Activated CD8-positive, alpha-beta memory T cell treated with anti-CD3 and anti-CD28 coated beads for 48 hours (primary cell): ENCODE results near the gene RGS6.

Experiments
- DNase-seq, 3 experiments: peaks; one replicate each; pipeline ENCODE4 v3.0.0-alpha.2; 2020; ENCODE audit warnings: low read depth in 2 of 3, low spot score in 2 of 3

Gene RGS6

DNA sequence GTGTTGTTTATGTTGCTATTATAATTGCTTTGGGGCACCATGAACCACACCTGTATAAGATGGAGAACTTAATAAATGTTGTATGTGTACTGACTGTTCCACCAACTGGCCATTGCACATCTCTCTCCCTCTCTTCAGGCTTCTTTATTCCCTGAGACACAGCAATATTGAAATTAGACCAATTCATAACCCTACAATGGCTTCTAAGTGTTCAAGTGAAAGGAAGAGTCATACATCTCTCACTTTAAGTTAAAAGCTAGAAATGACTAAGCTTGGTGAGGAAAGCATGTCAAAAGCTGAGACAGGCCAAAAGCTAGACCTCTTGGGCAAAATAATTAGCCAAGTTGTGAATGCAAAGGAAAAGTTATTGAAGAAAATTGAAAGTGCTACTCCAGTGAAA lies 373.3 kb downstream of the RGS6 start:
- DNase-seq, result no peak

DNA sequence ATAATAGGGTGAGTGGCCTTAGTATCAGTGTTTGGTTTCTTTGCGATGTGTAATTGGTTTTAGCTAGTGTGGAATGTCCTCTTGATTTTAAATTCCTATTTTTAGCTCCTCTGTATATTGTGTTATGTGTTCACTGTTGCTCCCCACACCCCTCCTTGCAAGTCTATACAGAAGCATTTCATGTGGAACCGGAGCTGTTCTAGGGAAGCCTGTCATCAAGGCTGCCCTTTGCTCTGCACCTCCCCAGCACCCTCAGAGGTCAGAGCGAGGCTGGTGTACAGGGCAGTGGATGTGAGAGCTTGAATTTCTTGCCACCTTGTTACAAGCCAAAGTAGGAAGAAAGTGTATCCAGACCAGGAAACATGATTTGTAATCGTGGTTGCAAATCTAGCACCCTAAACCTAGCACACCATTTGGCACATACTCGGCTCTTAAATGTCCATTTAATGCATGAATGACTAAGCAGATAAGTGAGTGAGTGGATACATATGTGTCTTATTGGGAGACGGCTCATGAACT lies 376.8 kb downstream of the RGS6 start:
- no peak for DNase-seq

DNA sequence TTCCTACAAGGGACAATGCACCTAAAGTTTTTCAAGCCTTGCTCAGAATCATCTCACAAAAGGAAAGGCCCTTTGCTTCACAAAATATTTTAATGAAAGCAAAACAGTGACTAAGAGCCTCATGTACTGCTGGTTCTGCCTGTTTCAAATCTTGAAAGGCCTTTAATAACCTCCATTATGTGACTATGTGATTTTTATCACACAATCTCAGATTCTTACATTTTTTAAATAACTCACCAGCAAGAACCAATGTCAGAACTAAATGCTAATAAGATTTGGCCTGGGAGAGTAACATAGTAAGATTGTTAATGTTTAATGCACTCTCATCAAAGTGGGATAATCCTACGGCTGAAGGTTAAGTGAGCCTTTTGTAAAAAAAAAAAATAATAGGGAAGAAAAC lies 378.9 kb downstream of the RGS6 start:
- DNase-seq, result no peak

DNA sequence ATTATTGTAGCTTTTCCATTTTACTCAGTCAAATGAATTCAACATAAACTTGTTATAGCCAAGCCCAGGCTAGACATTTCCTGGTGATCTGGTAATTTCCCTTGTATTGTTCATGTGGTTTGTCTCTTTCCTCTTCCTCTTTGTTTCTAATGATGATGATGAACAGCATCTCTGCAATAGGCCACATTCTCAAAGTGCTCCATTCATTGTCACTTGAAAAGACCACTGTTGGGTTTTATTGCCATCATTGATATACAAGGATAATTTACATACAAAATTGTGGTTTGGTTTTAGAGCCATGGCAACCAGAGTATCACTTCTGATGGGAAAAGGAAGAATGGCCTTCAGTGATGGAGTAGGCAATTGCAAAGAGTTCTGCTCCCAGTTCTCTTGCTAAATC lies 379.3 kb downstream of the RGS6 start:
- no peak for DNase-seq

DNA sequence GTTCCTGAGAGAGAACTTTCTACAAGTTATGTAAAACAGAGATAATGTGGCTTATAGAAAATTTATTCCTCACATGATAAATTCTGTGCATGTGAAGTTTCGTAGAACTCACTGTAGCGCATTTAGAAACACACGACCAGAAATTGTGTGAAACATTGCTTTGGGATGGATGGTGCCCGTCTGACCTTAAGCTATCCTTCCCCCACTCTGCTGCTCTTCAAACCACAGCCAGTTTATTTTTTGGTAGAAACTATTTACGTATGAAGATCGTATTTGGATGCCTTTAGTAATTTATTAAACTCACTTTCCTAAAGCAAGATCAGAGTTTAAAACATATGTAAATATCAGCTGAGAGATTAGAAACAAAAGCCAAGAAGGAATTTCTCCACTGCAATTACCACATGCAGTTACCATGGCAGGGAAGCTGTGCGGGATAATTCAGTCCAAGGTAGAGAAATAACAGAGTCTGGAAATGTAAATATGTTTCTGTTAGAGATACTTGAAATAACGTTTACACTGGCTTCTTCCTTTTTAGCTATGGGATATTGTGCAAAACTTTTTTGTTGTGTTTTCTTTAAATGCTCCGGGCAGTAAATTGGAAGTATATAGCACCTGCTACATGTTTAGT lies 382.7 kb downstream of the RGS6 start:
- no peak for DNase-seq

DNA sequence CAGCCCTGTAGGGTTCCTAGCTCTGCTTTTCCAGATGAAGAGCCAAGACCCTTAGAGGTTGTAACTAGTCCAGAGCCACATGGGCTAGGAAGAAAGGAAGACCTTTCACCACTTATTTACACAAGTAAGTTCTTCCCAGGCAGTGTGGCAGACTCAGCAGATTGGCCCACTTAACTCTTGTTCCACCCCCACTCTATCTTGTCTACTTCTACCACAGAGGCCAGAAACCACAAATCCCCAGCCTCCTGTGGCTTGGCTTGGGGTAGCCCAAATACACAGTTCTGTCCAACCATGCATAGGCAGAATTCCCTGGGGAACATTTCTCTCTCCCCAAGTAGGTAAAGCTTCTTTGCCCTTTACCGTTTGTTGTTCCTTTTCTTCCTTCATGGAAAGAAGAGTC lies 383.5 kb downstream of the RGS6 start:
- DNase-seq, result no peak

DNA sequence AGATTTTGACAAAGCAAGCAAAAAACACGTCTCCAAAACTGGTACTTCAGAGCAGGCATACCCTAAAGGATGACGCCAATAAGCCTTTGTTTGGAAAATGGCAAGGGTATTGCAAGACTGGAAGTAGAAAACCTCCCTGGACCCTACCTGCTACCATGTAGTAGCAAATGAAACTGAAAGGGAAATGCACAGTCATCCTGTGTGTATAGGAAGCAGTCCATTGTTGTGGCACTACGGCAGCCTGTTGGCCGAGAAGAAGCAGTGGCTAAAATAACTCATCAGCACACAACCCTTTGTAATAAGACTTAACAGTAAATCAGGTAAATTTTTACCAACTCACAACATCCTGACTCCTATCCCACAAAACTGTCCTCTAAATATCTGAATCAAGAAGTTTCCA lies 386.4 kb downstream of the RGS6 start:
- DNase-seq, result no peak

DNA sequence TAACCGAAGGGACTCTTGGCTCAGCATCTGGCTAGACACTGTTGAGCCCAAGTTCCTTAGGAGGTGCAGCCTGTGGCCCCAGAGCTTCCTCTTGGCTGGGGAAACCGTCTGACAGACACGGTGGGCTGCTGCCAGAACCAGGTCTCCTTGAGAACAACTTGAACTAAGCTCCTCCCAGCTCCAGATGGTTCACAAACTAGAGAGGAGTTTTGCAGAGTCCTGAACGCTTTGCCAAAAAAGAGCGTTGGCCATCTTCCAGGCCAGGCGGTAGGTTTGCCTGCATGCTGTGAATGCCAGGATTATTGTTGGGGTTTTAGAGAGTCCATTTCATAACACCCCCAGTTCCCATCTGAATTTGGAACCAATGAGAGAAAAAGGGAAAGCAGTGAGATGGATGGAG lies 399.8 kb downstream of the RGS6 start:
- DNase-seq, result no peak

DNA sequence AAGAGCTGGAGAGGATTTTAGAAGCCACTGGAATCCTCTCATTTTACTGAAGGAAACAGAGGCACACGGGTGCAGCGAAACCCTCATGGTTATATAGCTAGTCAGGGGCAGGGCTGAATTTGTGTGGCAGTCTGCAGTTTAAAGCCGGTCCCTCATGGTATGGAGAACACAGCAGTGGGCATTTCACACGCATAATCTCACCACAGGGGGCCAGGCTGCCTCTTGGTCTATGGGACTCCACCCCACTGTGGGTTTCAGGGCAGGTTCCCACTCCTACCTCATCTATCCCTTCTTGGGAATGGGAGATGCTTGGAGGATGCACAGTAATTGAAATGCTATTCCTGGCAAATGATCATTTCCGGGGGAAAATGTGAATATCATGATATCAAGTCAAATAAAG lies 400.6 kb downstream of the RGS6 start:
- no peak for DNase-seq

DNA sequence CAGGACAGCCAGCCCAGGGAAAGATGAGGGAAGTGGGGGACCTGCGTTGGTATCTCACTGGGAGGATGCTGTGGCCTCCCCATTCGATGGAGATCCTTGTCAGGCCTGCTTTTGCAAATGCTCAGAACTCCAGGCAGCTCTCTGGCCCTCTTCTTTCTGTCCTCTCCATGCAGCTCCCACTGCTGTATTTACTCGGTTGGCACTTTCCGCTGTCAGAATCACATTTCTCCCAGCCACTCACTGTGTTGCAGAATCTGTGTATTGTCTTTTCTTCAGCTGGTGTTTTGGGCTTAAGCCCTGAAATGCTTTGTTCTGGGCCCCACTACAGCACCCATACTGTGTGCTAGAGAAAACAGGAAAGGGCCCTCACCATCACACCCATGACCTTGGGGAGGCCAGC lies 401.1 kb downstream of the RGS6 start:
- no peak for DNase-seq

DNA sequence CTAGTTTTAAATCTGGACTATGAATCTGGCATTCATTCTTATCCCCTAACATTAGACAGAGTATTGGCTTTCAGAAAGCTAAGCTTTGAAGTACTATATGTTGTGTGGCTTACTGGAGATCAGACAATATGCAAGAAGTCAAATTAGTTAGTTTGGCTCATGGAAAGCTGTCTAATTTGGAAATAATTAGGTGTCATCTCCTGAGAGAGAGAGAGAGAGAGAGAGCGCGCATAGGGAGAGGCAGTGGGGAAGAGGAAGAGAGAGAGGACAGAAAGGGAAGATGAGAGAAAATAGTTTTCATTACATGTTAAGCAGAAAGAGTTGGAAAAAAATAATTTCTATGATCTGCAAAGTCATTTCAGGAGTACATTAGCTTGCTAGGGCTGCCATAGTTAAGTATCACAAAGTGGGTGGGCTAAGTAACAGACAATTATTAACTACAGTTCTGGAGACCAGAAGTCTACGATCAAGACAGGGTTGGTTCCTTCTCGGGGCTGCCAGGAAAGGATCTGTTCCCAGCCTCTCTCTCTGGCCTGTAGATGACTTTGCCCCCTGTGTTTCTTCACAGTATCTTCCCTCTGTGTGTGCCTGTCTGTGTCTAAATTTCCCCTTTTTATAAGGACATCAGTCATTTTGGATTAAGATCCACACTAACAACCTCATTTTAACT lies 404.2 kb downstream of the RGS6 start:
- DNase-seq, result no peak

DNA sequence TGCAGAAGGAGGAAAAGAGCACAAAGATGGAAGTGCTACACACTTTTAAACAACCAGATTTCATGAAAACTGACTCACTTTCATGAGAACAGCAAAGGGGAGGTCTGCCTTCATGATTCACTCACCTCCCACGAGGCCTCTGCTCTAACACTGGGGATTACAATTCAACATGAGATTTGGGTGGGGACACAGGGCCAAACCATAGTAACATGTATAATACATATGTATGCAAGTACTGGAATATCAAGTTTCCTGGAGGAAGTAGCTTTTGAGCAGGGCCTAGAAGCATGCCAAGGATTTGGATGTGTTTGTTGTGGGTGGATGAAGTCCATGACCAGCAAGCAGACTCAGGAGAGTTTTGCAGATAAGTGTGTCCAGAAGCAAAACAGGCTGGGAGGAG lies 409.0 kb downstream of the RGS6 start:
- no peak for DNase-seq

DNA sequence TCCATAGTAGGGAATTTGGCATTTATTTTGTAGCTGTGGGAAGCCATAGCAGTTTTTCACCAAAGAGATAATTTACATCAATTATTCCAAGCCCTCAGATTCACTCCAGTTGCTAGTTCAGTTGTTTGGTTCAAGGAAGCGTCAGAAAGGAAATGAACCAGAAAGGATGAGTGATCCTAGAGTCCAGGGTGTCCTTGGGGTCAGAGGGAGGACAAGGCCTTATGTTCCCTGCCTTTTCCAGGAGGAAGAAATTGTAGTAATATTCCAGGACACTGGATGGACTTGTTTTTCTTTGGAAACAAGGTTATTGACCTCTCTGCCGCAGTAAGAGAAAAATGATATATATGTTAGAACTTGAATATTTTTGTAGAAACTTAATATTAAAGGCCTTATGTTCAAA lies 409.5 kb downstream of the RGS6 start:
- DNase-seq, result no peak

DNA sequence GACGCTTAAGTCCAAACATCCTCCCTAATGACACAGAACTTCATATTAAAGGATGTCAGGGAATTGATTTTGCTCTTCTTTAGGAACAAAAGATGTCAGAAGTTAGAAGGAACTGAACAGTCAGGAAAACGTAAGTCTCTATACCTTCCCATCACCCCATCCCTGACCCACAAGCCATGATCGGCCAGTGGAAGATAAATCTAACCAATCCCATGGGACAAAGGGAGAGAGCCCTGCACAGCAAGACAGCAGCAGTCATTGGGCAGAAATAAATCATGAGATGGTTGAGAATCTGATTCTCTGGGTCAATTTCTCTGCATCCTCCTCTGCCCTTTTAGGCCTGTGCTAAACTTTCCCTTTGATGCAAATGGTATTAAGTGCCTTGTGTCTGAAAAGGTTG lies 414.9 kb downstream of the RGS6 start:
- DNase-seq, result no peak

DNA sequence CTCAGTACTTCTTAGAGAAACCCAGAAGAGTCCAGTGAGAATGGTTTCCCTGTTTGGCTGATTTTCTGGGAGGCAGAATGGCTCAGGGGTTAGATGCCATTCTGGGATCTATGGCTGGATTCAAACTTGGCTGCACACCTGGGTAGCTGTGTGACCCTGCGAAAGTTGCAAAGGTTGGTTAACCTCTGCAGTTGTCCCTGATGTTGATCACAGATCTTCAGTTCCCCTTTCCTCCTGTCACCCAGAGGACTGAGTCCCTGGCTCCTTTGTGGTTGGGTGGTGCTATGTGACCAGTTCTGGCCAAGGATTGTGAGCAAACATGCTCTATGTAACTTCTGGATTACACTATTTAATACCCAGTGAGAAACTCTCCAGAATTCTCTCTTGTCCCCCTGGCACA lies 418.0 kb downstream of the RGS6 start:
- DNase-seq, result no peak

DNA sequence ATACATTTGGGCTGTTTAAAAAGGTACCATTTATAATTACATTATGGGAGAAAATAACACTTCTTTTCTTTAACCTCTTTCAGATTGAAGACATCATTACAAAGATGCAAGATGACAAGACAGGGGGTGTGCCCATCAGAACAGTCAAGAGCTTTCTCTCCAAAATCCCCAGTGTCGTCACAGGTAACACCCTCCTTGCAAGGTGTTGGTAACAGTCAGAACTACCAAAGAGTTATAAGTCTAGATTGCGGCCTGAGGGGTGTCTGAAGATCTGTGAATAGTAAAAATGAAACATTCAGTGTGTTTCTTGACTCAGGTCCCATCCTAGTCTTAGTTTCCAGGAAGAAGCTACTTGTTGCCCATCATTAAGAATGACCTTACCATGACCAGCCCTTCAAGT lies 419.8 kb downstream of the RGS6 start:
- DNase-seq, result no peak

DNA sequence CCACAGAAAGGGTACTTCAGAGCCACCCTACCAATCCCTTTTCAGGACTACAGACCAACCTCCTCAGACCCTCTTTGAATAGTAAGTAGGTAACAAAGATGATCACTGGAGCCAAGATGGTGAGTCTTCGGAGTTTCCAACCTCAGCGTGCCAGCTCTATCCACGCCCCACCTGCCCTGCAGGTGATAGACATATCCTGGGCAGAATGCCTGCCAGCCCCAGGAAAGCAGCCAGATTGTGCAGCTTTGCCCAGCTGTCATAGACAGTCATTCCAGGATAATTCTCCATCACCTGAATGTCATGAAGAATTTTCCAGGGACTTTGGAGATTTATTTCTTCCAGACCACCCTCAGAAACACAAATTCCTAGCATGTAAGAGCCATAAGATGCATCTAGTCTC lies 434.4 kb downstream of the RGS6 start:
- DNase-seq, result no peak

DNA sequence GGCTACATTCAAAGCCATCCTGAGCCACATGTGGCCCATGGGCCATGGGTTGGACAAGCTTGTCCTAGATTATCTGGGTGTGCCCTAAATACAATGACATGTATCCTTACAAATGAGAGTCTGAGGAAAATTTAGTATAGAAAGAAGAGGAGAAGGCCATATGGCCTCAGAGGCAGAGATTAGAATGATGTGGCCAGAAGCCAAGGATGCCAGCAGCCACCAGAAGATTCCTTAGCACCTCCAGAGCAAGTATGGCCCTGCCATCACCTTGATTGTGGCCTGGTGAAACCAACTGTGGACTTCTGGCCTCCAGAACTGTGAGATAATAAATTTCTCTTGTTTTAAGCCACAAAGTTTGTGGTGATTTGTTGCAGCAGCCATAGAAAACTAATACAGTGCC lies 436.9 kb downstream of the RGS6 start:
- DNase-seq, result no peak

DNA sequence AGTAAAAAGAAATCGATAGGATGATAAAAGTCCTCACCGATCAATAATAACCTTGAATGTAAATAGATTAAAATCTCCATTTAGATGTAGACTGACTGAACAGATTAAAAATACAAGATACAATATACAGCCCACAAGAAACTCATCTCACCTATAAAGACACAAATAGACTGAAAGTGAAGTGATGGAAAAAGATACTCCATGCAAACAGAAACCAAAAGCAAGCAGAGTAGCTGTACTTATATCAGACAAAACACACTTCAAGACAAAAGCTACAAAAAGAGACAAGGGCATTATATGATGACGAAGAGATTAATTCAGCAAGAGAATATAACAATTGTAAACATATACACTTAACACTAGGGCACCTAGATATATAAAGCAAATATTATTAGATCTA lies 444.8 kb downstream of the RGS6 start:
- DNase-seq, result no peak

DNA sequence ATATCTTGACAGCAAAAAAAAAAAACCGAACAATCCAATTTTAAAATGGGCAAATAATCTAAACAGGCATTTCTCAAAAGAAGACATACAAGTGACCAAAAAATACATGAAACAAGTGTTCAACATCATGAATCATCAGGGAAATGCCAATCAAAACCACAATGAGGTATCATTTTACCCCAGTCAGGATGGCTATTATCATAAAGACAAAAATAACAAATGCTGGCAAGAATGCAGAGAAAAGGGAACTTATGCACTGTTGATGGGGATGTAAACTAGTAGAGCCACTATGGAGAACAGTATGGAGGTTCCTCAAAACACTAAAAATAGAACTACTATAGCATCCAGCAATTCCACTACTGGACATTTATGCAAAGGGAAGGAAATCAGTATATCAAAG lies 448.2 kb downstream of the RGS6 start:
- no peak for DNase-seq

DNA sequence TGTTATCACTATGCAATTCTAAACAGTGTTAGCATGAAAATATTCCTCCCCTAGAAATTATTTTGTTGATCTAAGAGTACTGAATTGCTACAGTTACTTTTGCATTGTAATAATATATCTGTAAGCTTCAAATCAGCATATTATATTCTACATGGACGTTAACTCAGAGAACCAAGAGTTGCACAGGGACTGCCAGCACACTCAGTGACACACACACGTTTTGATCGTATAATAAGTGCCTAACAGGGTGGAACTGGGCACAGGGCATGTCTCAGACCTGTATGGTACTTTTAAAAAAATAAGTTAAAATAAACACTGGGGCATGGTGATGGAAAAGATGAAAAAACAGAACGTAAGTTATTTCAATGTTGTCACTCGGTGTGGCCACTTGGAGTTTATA lies 451.6 kb downstream of the RGS6 start:
- no peak for DNase-seq

DNA sequence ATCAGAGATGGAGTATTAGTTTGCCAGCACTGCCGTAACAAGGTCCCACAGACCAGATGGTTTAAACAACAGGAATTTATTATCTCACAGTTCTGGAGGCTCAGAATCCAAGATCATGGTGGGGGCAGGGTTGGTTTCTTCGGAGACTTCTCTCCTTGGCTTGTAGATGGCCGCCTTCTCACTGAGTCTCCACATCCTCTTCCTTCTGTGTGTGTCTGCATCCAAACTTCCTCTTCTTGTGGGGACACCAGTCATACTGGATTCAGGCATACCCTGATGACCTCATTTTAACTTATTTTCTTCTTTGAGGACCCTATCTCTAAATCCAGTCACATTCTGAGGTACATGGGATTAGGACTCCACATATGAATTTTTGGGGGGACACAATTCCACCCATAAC lies 455.5 kb downstream of the RGS6 start:
- no peak for DNase-seq

DNA sequence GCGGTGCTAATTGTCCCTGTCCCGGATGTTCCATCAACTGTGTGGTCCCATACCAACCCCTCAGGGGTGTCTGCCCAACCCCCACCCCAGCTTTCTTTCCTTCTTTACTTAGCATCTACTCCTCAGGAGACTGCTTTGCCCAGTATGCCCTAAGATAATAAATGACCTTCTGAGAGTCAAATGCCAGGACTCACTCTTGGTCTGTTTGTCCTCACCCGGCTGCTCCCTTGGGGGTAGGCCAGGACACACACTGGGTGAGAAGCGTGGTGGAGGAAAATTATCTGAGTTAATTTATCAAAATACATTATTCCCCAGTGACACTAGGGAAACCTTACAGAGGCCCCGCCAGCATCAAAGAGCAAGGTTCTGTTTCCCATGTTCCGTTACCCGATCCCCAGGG lies 457.0 kb downstream of the RGS6 start:
- no peak for DNase-seq
